Activated naive CD4-positive, alpha-beta T cell treated with anti-CD3 and anti-CD28 coated beads, Interleukin-2, amount 50 U/mL, for 72 hours (primary cell): Measurements from ENCODE around the gene ST6GAL1. TPM values are rescaled to one million over a fixed set of nuclear protein-coding genes. Genes with fewer than 3 reads are reported as not detected.

Experiments
- ATAC-seq, 2 donors: fragments of 150-1000 bp; cut with Tn5 transposase; 2 replicates each; pipeline ENCODE4 v1.10.0; 2021; ENCODE audit warnings: mild to moderate bottlenecking in 2 of 2, moderate library complexity in 2 of 2
- DNase-seq, 2 donors: peaks; one replicate each; pipeline ENCODE4 v3.0.0; 2021 to 2022; ENCODE audit warnings: low spot score in 2 of 2
- H3K27ac Mint-ChIP-seq, 2 donors: one replicate each; pipeline ENCODE4 v1.8.0; 2022; ENCODE audit warnings: mild to moderate bottlenecking in 2 of 2, mixed read lengths in 2 of 2
- H3K36me3 Mint-ChIP-seq, 2 donors: one replicate each; pipeline ENCODE4 v1.8.0; 2022; ENCODE audit warnings: mixed read lengths in 2 of 2
- H3K9me3 Mint-ChIP-seq, 2 donors: one replicate each; pipeline ENCODE4 v1.8.0; 2022; ENCODE audit warnings: mixed read lengths in 2 of 2
- total RNA-seq, 2 donors: library from RNA; stranded (reverse); gene quantifications; one replicate each; pipeline ENCODE4 v1.2.3, GENCODE V29; 2022

The ST6GAL1 gene
- total RNA-seq, 2 donors from 2014 or later = 32.0 to 96.6 TPM

DNA sequence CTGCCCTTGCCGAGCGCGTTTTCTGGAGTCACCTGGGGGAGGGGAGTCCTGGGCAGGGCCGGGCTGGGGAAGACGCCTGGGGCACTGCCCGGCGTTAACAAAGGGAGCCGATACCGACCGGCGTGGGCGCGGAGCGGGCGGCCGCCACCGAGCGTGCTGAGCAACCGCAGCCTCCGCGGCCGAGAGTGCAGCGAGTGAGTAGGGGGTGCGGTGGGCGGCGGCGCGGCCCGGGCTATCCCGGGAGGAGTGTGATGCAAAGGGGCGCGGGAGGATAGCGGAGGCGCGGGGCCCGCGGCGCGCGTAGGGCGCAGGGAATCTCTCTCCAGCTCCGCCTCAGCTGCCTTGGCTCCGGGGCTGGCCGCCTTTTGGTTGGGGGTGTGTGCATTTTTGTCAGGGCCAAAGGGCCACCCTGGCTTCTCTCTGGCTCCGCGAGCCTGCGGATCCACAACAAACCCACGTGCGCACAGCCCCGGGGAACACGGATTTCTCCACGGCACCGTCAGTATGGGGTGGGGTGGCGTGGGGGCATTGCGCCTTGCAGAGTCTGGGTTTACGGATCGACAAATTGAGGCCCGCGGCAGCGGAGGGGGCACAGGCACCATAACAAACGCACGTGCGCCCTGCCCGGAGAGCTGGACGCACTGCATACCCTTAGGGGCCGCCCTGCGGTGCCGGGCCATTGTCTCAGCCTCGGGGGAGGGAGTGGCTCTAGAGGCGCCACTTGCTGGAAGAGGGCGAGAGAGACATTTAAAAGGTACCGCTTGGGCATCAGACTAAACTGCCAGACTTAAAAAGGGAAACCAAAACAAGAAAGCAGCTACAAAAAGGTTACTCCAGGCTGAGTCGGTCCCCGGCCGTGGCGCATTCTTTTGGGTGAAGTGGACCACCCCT is 560 bp downstream of the ST6GAL1 start:
- Mint-ChIP-seq H3K27ac (peak overlapping the region; percentile 77 to 85), H3K9me3 (no peaks in the 10 kb centered on the region), H3K36me3 (peaks cover 18 to 44% of the 10 kb centered on the region in 2 donors)
- peak; percentile 69 to 78 for ATAC-seq
- DNase-seq = peak; percentile 59 to 72

DNA sequence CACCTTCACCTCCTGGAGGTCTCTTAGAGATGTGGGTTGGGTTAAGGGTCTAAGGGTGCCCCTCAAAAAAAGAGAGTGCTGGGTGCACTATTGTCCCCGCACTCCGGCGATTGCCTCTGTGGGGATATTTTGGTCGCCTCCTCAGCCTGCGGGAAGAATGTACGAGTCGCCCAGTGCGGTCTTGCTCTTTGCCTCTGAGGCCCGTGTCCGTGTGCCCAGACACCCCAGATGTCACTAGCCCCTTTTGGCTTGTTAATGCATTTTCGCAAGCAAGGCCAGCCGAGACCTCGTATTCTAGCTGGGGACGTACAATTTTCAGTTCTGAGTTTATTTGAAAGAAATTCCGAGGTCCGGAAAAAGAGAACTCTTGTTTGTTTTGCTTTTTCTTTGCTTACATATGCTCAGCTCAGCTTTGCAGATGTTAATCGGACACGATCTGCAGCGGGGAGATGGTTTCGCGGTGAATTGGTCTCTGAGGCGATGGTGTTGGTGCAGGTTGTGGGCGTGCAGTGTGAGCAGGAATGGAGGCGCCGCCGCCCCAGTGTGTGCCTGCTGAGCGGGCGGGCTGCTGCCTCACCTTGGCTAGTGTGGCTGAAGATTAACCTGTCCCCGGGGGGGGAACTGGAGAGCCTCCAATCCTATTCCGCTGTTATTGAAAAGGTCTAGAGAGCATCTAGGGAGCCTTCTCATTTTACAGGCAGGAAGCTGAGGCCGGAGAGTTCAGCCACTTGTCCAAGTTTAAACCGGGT is 1.4 kb downstream of the ST6GAL1 start:
- peak overlapping the region; percentile 77 to 85 for H3K27ac Mint-ChIP-seq
- ATAC-seq (peak; percentile 59 to 72), DNase-seq (peak; percentile 57 to 75)
- H3K9me3 Mint-ChIP-seq = no peaks in the 10 kb centered on the region
- peaks cover 18 to 44% of the 10 kb centered on the region in 2 donors for H3K36me3 Mint-ChIP-seq

DNA sequence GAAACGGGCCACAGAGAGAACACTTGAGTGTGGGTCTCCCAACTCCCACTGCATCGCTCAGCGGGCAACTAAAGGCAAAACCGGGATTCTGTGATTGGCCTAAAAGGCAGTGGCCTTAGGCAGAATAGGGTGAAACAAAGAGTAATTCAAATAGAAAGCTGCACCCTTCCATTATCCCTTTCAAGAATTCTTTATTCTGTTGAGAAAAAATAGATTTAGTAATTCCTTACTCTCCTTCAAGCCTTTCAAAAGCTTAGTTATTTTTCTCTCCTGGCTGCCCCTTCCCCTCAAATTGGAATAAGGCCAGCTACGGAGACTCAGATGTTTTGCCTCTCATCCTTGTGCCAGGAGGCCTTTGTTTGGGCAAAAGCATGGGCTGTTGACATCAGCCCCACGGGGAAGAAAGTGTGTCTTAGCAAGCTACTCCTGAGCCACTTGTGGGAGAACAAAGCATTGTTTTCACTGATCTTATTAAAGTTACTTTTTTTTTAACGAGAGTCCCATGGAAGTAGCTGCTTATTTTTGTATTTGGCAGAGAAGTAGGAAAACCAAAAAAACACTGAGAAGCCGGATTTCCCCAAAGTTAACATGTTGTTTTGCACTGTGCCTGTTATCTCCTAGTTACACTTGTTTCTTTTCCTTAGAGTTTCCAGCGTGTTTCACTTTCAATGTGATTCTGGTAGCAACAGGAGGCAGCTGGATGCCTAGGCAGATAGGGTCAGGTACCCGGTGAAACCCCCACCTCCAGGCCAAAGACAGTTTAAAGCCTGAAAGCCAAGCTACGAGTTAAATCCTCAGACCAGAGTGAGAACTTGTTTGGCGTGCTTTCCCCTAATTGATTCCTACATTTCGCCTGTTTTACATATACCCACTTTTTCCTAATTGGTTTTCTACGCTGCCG is 2.2 kb downstream of the ST6GAL1 start:
- peaks cover 18 to 44% of the 10 kb centered on the region in 2 donors for H3K36me3 Mint-ChIP-seq
- no peak for DNase-seq
- peak in 1 of 2 donors; percentile 13 for ATAC-seq
- H3K9me3 Mint-ChIP-seq = no peaks in the 10 kb centered on the region
- H3K27ac Mint-ChIP-seq = peak overlapping the region; percentile 77 to 85

DNA sequence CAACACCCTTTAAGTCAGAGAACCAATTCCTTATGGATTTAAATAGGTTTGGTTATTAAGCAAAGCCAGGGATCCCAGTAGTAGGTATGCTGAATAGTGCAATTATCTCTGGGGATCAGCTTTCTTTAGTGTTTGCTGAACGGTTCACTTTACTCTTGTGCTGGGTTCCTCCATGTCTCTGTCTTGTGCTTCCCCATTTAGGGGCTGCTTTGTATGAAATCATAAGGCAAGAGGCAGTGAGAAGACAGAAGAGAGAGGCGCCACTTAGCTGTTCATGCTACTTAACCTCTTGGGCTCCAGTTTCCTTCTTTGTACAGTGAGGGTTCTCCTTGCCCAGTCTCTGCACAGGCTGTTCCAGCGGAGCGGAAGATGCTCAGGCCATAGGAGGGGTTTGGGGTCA is 3.5 kb downstream of the ST6GAL1 start:
- H3K9me3 Mint-ChIP-seq = no peaks in the 10 kb centered on the region
- peaks cover 18 to 44% of the 10 kb centered on the region in 2 donors for H3K36me3 Mint-ChIP-seq
- ATAC-seq = no peak
- H3K27ac Mint-ChIP-seq = peak overlapping the region in 1 of 2 donors; percentile 36
- DNase-seq = no peak

- DNase-seq (no peak), ATAC-seq (no peak)
- Mint-ChIP-seq H3K36me3 (peaks cover 18 to 44% of the 10 kb centered on the region in 2 donors), H3K9me3 (no peaks in the 10 kb centered on the region), H3K27ac (no peak overlapping the region)
Observed at GRCh38 chr3:186935133-186935532, 4.8 kb downstream of the ST6GAL1 start.

DNA sequence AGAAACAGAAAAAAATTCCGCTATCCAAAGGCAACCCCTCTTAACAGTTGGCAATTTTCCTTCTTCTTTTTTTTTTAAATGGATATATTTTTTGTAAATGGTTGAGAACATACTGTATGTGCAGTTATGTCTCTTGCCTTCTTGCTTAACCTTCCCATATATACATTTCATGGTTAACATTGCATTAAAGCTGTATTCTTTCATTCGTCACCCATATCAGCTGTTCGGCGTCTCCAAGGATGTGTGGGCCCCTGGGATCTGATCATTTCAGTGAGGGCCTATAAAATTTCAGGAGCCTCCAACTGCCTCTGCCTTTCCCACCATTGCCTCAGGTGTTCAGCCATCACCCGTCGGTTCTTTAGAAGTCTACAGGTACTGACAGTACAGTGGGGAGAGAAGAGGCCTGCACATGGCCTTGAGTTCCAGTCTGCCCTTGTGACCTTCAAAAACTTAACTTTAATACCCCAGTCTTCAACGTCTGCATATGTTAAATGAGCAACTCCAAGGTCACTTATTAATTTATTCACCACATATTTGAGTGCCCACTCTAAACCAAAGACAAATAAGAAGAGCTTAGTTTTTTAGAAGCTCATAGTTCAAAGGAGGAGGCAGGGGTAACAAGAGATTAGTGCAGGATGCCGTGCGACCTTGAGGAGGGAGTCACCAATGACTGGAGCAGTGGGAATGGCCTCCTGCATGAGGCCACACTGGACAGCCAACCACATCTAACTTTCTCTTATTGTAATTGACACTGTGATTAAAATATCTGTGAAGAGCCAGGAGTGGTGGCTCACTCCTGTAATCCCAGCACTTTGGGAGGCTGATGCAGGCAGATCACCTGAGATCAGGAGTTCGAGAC is 6.9 kb downstream of the ST6GAL1 start:
- no peak overlapping the region for H3K27ac Mint-ChIP-seq
- DNase-seq (no peak), ATAC-seq (no peak)
- no peaks in the 10 kb centered on the region for H3K9me3 Mint-ChIP-seq
- H3K36me3 Mint-ChIP-seq = peaks cover 8 to 30% of the 10 kb centered on the region in 2 donors

- H3K9me3 Mint-ChIP-seq = no peaks in the 10 kb centered on the region
- ATAC-seq = no peak
- peaks cover 11 to 16% of the 10 kb centered on the region in 2 donors for H3K36me3 Mint-ChIP-seq
- no peak for DNase-seq
- H3K27ac Mint-ChIP-seq = peak overlapping the region in 1 of 2 donors; percentile 28
Observed at GRCh38 chr3:186938716-186939115, 8.4 kb downstream of the ST6GAL1 start.

GRCh38 chr3:186939536-186939935 is 9.2 kb downstream of the ST6GAL1 start:
- Mint-ChIP-seq H3K9me3 (no peaks in the 10 kb centered on the region), H3K27ac (peak overlapping the region in 1 of 2 donors; percentile 19), H3K36me3 (peaks cover 17 to 19% of the 10 kb centered on the region in 2 donors)
- DNase-seq (no peak), ATAC-seq (no peak)

- Mint-ChIP-seq H3K36me3 (peaks cover 15 to 19% of the 10 kb centered on the region in 2 donors), H3K27ac (peak overlapping the region in 1 of 2 donors; percentile 62), H3K9me3 (peaks cover 0 to 5% of the 10 kb centered on the region in 2 donors)
- no peak for DNase-seq
- ATAC-seq = no peak
Observed at GRCh38 chr3:186940967-186941366, 10.6 kb downstream of the ST6GAL1 start.

- Mint-ChIP-seq H3K36me3 (peaks cover 19 to 23% of the 10 kb centered on the region in 2 donors), H3K9me3 (peaks cover 0 to 5% of the 10 kb centered on the region in 2 donors), H3K27ac (no peak overlapping the region)
- no peak for ATAC-seq
- no peak for DNase-seq
Observed at GRCh38 chr3:186942168-186942567, 11.8 kb downstream of the ST6GAL1 start.

GRCh38 chr3:186945255-186945823 is 15.0 kb downstream of the ST6GAL1 start:
- ATAC-seq (no peak), DNase-seq (no peak)
- Mint-ChIP-seq H3K27ac (no peak overlapping the region), H3K9me3 (peaks cover 0 to 5% of the 10 kb centered on the region in 2 donors), H3K36me3 (peaks cover 30 to 40% of the 10 kb centered on the region in 2 donors)

GRCh38 chr3:186946756-186947375 is 16.5 kb downstream of the ST6GAL1 start:
- no peak for DNase-seq
- no peak for ATAC-seq
- Mint-ChIP-seq H3K9me3 (peaks cover 0 to 9% of the 10 kb centered on the region in 2 donors), H3K27ac (no peak overlapping the region), H3K36me3 (peaks cover 38 to 50% of the 10 kb centered on the region in 2 donors)

GRCh38 chr3:186949281-186949982 is 19.1 kb downstream of the ST6GAL1 start:
- Mint-ChIP-seq H3K9me3 (peaks cover 0 to 19% of the 10 kb centered on the region in 2 donors), H3K36me3 (peaks cover 27 to 63% of the 10 kb centered on the region in 2 donors), H3K27ac (peak overlapping the region in 1 of 2 donors; percentile 50)
- no peak for DNase-seq
- no peak for ATAC-seq

DNA sequence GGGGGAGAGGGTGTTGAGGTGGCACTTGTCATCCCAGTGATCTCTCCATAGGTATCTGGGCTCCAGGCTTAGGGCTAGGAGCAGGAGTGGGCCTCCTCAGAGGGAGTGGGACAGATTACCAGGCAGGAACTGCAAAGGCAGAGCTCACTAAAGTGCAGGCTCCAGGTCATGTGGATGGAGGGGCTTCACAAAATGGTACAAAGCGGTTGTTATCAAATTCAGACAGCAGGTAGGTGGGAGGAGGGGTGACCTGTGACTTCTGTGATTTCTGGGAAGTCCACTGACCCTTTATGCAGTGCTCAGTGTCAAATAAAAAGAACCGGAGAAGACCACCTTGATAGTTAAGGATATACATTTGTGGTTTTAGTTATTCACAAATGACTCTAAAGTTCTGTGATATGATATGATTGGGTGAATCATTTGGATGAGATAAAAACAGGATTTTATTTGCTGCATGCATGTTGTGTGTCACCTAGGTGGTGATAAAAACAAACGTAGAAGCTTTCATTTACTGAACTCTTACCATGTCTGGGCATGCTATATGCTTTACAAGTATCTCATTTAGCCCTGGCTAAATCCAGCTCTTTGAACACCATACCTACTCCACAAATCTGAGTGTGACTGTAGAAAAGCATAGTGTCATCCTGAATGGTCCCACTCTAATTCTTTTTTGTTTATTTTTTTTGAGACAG is 20.2 kb downstream of the ST6GAL1 start:
- ATAC-seq = peak in 1 of 2 donors; percentile 37

More for the DNA sequence above, 20.2 kb downstream of the ST6GAL1 start:
- peaks cover 26 to 66% of the 10 kb centered on the region in 2 donors for H3K36me3 Mint-ChIP-seq
- no peak for DNase-seq
- H3K27ac Mint-ChIP-seq = no peak overlapping the region
- peaks cover 0 to 21% of the 10 kb centered on the region in 2 donors for H3K9me3 Mint-ChIP-seq
